H9 (cell line): ENCODE data around the gene CDH18. TPM values are rescaled to one million over a fixed set of nuclear protein-coding genes. Genes with fewer than 3 reads are reported as not detected.

Source experiments
- DNase-seq: peaks from one replicate; pipeline ENCODE4 v3.0.0-alpha.2; 2017
- H2AFZ ChIP-seq: one replicate; pipeline ENCODE4 v1.6.1; 2013; ENCODE audit warnings: mild to moderate bottlenecking, low read length, control low read depth, moderate library complexity
- H2AK5ac ChIP-seq: 2 replicates; pipeline ENCODE4 v1.6.1; 2013; ENCODE audit warnings: low read length, control low read depth, mixed read lengths; ENCODE audit not compliant: insufficient read length
- H2BK120ac ChIP-seq: one replicate; pipeline ENCODE4 v1.6.1; 2013; ENCODE audit warnings: low read depth, mild to moderate bottlenecking, low read length, control low read depth, inconsistent platforms; ENCODE audit not compliant: poor library complexity, severe bottlenecking
- H2BK12ac ChIP-seq: 2 replicates; pipeline ENCODE4 v1.6.1; 2013; ENCODE audit warnings: low read length, control low read depth, mixed read lengths, low read depth; ENCODE audit not compliant: insufficient read length
- H2BK15ac ChIP-seq: 2 replicates; pipeline ENCODE4 v1.6.1; 2013; ENCODE audit warnings: low read depth, low read length, control low read depth
- H2BK20ac ChIP-seq: one replicate; pipeline ENCODE4 v1.6.1; 2013; ENCODE audit warnings: low read depth, mild to moderate bottlenecking, low read length, control low read depth, inconsistent platforms; ENCODE audit not compliant: poor library complexity, severe bottlenecking
- H2BK5ac ChIP-seq: 2 replicates; pipeline ENCODE4 v1.6.1; 2013; ENCODE audit warnings: low read length, control low read depth, mixed read lengths; ENCODE audit not compliant: insufficient read length
- H3K14ac ChIP-seq: 2 replicates; pipeline ENCODE4 v1.6.1; 2013; ENCODE audit warnings: low read length, control low read depth; ENCODE audit not compliant: insufficient read depth
- H3K18ac ChIP-seq: 2 replicates; pipeline ENCODE4 v1.6.1; 2013; ENCODE audit warnings: low read depth, mild to moderate bottlenecking, mixed read lengths, low read length, control low read depth; ENCODE audit not compliant: insufficient read length
- H3K23ac ChIP-seq: 2 replicates; pipeline ENCODE4 v1.6.1; 2013; ENCODE audit warnings: low read length, control low read depth, mixed read lengths, low read depth; ENCODE audit not compliant: insufficient read length
- H3K23me2 ChIP-seq: 2 replicates; pipeline ENCODE4 v1.6.1; 2013; ENCODE audit warnings: low read depth, mild to moderate bottlenecking, mixed read lengths, low read length, control low read depth; ENCODE audit not compliant: insufficient read length, poor library complexity, severe bottlenecking
- H3K27ac ChIP-seq: 2 replicates; pipeline ENCODE4 v1.5.1; 2013; ENCODE audit warnings: low read length, control low read depth, mixed read lengths, low read depth; ENCODE audit not compliant: insufficient read length
- H3K27me3 ChIP-seq: 2 replicates; pipeline ENCODE4 v1.6.1; 2013; ENCODE audit warnings: low read length, control low read depth, inconsistent platforms; ENCODE audit not compliant: insufficient read depth
- H3K4ac ChIP-seq: 2 replicates; pipeline ENCODE4 v1.6.1; 2013; ENCODE audit warnings: low read depth, mild to moderate bottlenecking, control low read depth, inconsistent platforms, low read length, moderate library complexity
- H3K4me1 ChIP-seq: 2 replicates; pipeline ENCODE4 v1.6.1; 2013; ENCODE audit warnings: low read length, control low read depth, inconsistent platforms; ENCODE audit not compliant: insufficient read depth
- H3K4me2 ChIP-seq: 2 replicates; pipeline ENCODE4 v1.6.1; 2013; ENCODE audit warnings: low read length, control low read depth, mixed read lengths; ENCODE audit not compliant: insufficient read length, insufficient read depth
- H3K56ac ChIP-seq: 2 replicates; pipeline ENCODE4 v1.6.1; 2013; ENCODE audit warnings: low read depth, mild to moderate bottlenecking, mixed read lengths, low read length, control low read depth; ENCODE audit not compliant: insufficient read length
- H3K79me1 ChIP-seq: 2 replicates; pipeline ENCODE4 v1.6.1; 2013; ENCODE audit warnings: low read depth, mild to moderate bottlenecking, moderate library complexity, low read length, control low read depth, inconsistent platforms; ENCODE audit not compliant: insufficient read depth, poor library complexity, severe bottlenecking
- H3K79me2 ChIP-seq: 2 replicates; pipeline ENCODE4 v1.6.1; 2013; ENCODE audit warnings: low read length, control low read depth, inconsistent platforms; ENCODE audit not compliant: insufficient read depth
- H3K9ac ChIP-seq: 2 replicates; pipeline ENCODE4 v1.6.1; 2013; ENCODE audit warnings: low read length, control low read depth, mixed read lengths; ENCODE audit not compliant: insufficient read length; ENCODE audit errors: extremely low read depth
- H3K9me3 ChIP-seq: one replicate; pipeline ENCODE4 v1.6.1; 2013; ENCODE audit warnings: low read depth, low read length, inconsistent platforms; ENCODE audit not compliant: control insufficient read depth
- H3T11ph ChIP-seq: one replicate; pipeline ENCODE4 v1.6.1; 2013; ENCODE audit warnings: mild to moderate bottlenecking, low read length, control low read depth, inconsistent platforms
- H4K20me1 ChIP-seq: one replicate; pipeline ENCODE4 v1.6.1; 2013; ENCODE audit not compliant: control insufficient read depth, insufficient read length, insufficient read depth
- H4K5ac ChIP-seq: 2 replicates; pipeline ENCODE4 v1.6.1; 2013; ENCODE audit warnings: low read depth, mild to moderate bottlenecking, mixed read lengths, low read length, control low read depth; ENCODE audit not compliant: insufficient read length
- H4K8ac ChIP-seq: replicated peaks from 2 replicates; pipeline ENCODE4 v1.6.1; 2013; ENCODE audit warnings: low read length, control low read depth, mixed read lengths, low read depth; ENCODE audit not compliant: insufficient read length
- H4K91ac ChIP-seq: 2 replicates; pipeline ENCODE4 v1.6.1; 2013; ENCODE audit warnings: low read depth, mild to moderate bottlenecking, moderate library complexity, mixed read lengths, low read length, control low read depth; ENCODE audit not compliant: insufficient read length
- H3K27ac Mint-ChIP-seq, 3 experiments: 2 replicates in 2 of 3; 3 replicates in 1 of 3; pipeline ENCODE4 v1.8.0; 2020 to 2021; ENCODE audit warnings: mixed read lengths in 3 of 3, mild to moderate bottlenecking in 1 of 3, moderate library complexity in 1 of 3
- H3K27me3 Mint-ChIP-seq: 2 replicates; pipeline ENCODE4 v1.8.0; 2021; ENCODE audit warnings: low read depth, mild to moderate bottlenecking, moderate library complexity, mixed read lengths
- H3K36me3 Mint-ChIP-seq, 3 experiments: 2 replicates in 2 of 3; 3 replicates in 1 of 3; pipeline ENCODE4 v1.8.0; 2020 to 2021; ENCODE audit warnings: low read depth in 3 of 3, mixed read lengths in 3 of 3; ENCODE audit not compliant: insufficient read depth in 1 of 3
- H3K4me1 Mint-ChIP-seq, 2 experiments: 2 replicates each; pipeline ENCODE4 v1.8.0; 2020; ENCODE audit warnings: mixed read lengths in 2 of 2
- H3K4me3 Mint-ChIP-seq, 2 experiments: 2 replicates in 1 of 2; 3 replicates in 1 of 2; pipeline ENCODE4 v1.8.0; 2020 to 2021; ENCODE audit warnings: mild to moderate bottlenecking in 2 of 2, mixed read lengths in 2 of 2, moderate library complexity in 1 of 2
- H3K9me3 Mint-ChIP-seq, 2 experiments: 2 replicates in 1 of 2; 3 replicates in 1 of 2; pipeline ENCODE4 v1.8.0; 2020; ENCODE audit warnings: mild to moderate bottlenecking in 2 of 2, mixed read lengths in 2 of 2, moderate library complexity in 1 of 2
- WGBS: extraction: QIAGEN DNeasy Blood & Tissue Kit; methylation state at CpG from one replicate; pipeline ENCODE4 v1.1.7; 2013; ENCODE audit warnings: missing lambda C conversion rate, low lambda C conversion rate, mixed read lengths; ENCODE audit not compliant: insufficient read length; ENCODE audit errors: extremely low coverage; 5-methylcytosine and 5-hydroxymethylcytosine counted together
- total RNA-seq: library from RNA; stranded (reverse); gene quantifications from 2 replicates; pipeline ENCODE4 v1.2.1, GENCODE V29; 2021
- TF ChIP-seq, protein P1 (sequence below): fragments of 200-600 bp; sonication (generic); conservative IDR thresholded peaks from 3 replicates; pipeline ENCODE4 v1.8.0; 2021; ENCODE audit warnings: antibody characterized with exemption, mild to moderate bottlenecking

CDH18 gene
- total RNA-seq, 1 experiment from 2014 or later: not detected

DNA sequence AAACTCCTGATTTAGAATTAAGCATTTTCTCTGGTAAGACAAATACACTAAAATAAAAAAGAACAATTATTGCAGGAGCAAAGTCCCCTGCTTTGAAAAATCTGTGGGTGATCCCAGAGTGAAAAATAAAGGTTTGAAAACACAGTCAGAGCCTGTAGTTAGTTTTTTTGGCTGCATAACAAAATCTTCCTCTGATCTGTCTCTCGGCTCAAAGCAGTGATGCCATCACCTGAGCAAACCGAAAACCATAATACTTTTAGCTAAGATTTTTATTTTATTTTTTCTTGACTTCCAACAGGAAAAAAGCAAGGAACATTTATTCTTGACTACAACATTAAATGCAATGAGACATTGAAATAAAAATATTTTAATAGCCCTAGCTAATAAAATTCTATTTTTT, 1.2 kb downstream of the CDH18 start:
- Mint-ChIP-seq H3K4me3 (no peak overlapping the region), H3K27me3 (peaks cover 46% of the 10 kb centered on the region), H3K27ac (no peak overlapping the region), H3K36me3 (no peaks in the 10 kb centered on the region), H3K4me1 (peaks cover 12 to 15% of the 10 kb centered on the region in 2 experiments), H3K9me3 (no peaks in the 10 kb centered on the region)
- H2BK5ac ChIP-seq: no peak overlapping the region
- no peak overlapping the region for H2BK15ac ChIP-seq
- no peaks in the 10 kb centered on the region for H3K4me1 ChIP-seq
- H4K5ac ChIP-seq: no peak overlapping the region
- H3T11ph ChIP-seq: no peak overlapping the region
- TF ChIP-seq, protein P1, sequence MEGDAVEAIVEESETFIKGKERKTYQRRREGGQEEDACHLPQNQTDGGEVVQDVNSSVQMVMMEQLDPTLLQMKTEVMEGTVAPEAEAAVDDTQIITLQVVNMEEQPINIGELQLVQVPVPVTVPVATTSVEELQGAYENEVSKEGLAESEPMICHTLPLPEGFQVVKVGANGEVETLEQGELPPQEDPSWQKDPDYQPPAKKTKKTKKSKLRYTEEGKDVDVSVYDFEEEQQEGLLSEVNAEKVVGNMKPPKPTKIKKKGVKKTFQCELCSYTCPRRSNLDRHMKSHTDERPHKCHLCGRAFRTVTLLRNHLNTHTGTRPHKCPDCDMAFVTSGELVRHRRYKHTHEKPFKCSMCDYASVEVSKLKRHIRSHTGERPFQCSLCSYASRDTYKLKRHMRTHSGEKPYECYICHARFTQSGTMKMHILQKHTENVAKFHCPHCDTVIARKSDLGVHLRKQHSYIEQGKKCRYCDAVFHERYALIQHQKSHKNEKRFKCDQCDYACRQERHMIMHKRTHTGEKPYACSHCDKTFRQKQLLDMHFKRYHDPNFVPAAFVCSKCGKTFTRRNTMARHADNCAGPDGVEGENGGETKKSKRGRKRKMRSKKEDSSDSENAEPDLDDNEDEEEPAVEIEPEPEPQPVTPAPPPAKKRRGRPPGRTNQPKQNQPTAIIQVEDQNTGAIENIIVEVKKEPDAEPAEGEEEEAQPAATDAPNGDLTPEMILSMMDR: no peak
- no peak overlapping the region for H3K9ac ChIP-seq
- H3K27me3 ChIP-seq: peaks cover 3% of the 10 kb centered on the region; the same call in 1 of the 2 replicates
- peaks cover 4% of the 10 kb centered on the region for H3K23me2 ChIP-seq
- no peak overlapping the region for H2AFZ ChIP-seq
- no peak overlapping the region for H3K27ac ChIP-seq
- H3K56ac ChIP-seq: no peak overlapping the region
- H3K79me1 ChIP-seq: no peaks in the 10 kb centered on the region
- no peaks in the 10 kb centered on the region for H3K9me3 ChIP-seq
- no peak overlapping the region for H4K8ac ChIP-seq
- H2BK20ac ChIP-seq: no peak overlapping the region
- H3K4ac ChIP-seq: no peak overlapping the region
- no peak overlapping the region for H2AK5ac ChIP-seq
- no peak overlapping the region for H3K4me2 ChIP-seq
- DNase-seq: no peak
- no peaks in the 10 kb centered on the region for H3K79me2 ChIP-seq
- no peak overlapping the region for H3K18ac ChIP-seq
- no peak overlapping the region for H2BK120ac ChIP-seq
- no peak overlapping the region for H2BK12ac ChIP-seq
- no CpG with 5 or more reads among the region's 2 CpGs for WGBS
- H3K23ac ChIP-seq: no peak overlapping the region
- H4K20me1 ChIP-seq: no peaks in the 10 kb centered on the region
- H4K91ac ChIP-seq: no peak overlapping the region
- H3K14ac ChIP-seq: no peak overlapping the region
